GM19455 (cell line): Measurements from ENCODE around the gene ZFYVE28.

ENCODE experiments used
- ATAC-seq: cut with Tn5 transposase; IDR thresholded peaks from one replicate; pipeline ENCODE4 v1.9.1; 2021; ENCODE audit not compliant: unreplicated experiment

ZFYVE28 gene

GRCh38 chr4:2354760-2355159, 63.7 kb downstream of the ZFYVE28 start:
- no peak for ATAC-seq

GRCh38 chr4:2354118-2354517, 64.3 kb downstream of the ZFYVE28 start:
- no peak for ATAC-seq

GRCh38 chr4:2353222-2354107, 65.0 kb downstream of the ZFYVE28 start:
- no peak for ATAC-seq

GRCh38 chr4:2352729-2353221, 65.7 kb downstream of the ZFYVE28 start:
- ATAC-seq: no peak

GRCh38 chr4:2352171-2352570, 66.3 kb downstream of the ZFYVE28 start:
- ATAC-seq: no peak

GRCh38 chr4:2350982-2351381, 67.5 kb downstream of the ZFYVE28 start:
- ATAC-seq: no peak

- no peak for ATAC-seq
Measured at GRCh38 chr4:2348786-2349185, 69.7 kb downstream of the ZFYVE28 start.

- ATAC-seq: no peak
Measured at GRCh38 chr4:2347190-2347589, 71.3 kb downstream of the ZFYVE28 start.

- ATAC-seq: no peak
Measured at GRCh38 chr4:2343476-2343875, 75.0 kb downstream of the ZFYVE28 start.

GRCh38 chr4:2341911-2342652, 76.4 kb downstream of the ZFYVE28 start:
- ATAC-seq: no peak

GRCh38 chr4:2341261-2341841, 77.1 kb downstream of the ZFYVE28 start:
- ATAC-seq: no peak

- no peak for ATAC-seq
Measured at GRCh38 chr4:2340272-2341061, 78.0 kb downstream of the ZFYVE28 start.

- ATAC-seq: no peak
Measured at GRCh38 chr4:2339458-2340271, 78.8 kb downstream of the ZFYVE28 start.

GRCh38 chr4:2338754-2339457, 79.5 kb downstream of the ZFYVE28 start:
- ATAC-seq: no peak

GRCh38 chr4:2337896-2338295, 80.5 kb downstream of the ZFYVE28 start:
- no peak for ATAC-seq

GRCh38 chr4:2337131-2337723, 81.2 kb downstream of the ZFYVE28 start:
- ATAC-seq: no peak

GRCh38 chr4:2336659-2337058, 81.8 kb downstream of the ZFYVE28 start:
- no peak for ATAC-seq

GRCh38 chr4:2335729-2336101, 82.7 kb downstream of the ZFYVE28 start:
- ATAC-seq: no peak
